Stimulated activated CD4-positive, alpha-beta T cell treated with anti-CD3 and anti-CD28 coated beads, Interleukin-1b, Interleukin-23, amount 100 ng/mL, for 4 hours (primary cell): ENCODE measurements around the gene PSMA6.
"Not testable (repeated sequence)": the region's sequence is repeated elsewhere in the genome, so short reads cannot be mapped to it uniquely, and the experiment has no call there.

Source experiments
- DNase-seq, 2 donors: peaks; one replicate each; pipeline ENCODE4 v3.0.0-alpha.2; 2020; ENCODE audit warnings: low read depth in 2 of 2

Gene PSMA6

DNA sequence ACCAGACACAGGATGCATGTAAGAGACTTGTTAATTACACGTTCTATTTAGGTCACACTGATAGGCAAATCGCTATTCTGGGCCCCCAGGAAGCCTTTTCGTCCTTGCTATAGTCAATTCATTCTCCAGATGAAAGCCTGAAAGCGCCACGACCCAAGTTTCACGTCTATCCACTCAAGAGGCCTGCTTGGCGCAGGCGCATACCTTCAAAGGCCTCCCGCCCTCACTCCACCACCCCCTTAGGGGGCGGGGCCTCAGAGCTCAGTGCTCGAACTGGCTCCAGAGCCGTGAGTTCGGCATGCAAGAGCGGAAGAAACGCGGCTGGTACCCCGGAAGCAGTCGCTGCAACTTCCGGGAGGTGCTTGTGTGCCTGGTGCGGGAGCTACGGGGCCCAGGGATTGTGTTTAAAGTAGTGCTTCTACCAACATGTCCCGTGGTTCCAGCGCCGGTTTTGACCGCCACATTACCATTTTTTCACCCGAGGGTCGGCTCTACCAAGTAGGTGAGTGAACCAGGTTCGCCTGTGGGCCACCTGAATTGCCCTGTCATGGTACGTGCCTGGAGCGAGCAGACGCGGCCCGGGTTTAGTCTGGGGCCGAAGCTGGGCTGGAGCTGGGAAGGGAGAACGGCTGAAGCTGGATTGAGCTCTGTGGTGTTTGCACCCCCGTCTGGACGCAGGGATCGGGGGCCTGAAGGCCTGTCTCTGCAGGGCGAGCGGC is at the start of gene PSMA6:
Gene PSMA6, plus strand, starts transcription at position 332 of the 719 bp plus-strand sequence. Its CDS starts 95 bp downstream, at position 427.
- peak; percentile 97 to 98 for DNase-seq

DNA sequence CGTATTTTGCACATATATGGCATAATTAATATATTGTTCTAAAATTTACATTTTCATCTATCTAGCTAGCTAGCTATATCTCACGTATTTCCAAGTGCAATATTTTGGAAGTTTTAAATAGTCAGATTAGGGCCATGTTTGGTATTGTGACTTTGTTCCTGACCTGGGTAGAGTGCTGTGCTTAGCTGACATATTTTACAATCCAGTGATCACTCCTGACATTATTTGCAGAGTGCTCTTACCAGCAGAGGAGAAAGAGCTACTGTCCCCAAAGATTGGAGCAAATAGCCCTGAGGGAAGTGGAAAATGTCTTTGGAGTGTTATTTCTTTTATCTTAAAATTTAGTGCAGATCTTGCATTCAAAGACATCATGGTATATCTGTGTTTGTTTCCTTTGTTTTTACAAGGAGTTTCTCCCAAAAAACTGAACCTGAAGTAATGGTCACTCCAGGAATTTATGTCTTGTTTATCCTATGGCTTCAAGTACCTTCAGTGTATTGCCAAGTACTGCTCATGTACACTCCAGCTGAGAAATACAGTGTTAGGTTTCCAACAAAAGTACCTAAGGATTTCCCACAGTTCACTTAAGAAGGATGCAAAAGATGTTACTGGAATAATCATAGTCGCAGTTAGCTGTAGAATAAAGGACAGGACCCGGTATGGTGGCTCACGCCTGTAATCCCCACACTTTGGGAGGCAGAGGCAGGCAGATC is 49.4 kb upstream of the PSMA6 start:
- no peak for DNase-seq

DNA sequence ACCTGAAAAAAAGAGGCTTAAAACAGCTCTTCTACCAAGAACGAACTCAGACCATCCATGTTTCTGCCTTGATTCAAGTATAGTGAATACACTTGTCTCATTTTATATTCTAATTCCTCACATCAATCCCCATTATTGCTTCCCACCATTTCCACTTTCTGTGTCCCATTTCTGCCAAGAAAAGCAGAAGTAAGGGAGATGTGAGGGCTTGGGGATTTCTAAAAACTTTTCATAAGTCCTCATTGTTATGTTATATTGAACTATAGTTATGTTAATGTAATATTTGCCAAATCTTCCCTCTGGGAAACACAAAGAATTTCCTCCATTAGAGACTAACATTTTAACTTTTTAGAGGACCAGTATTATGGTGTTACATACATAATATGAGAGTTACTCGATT is 48.2 kb upstream of the PSMA6 start:
- no peak for DNase-seq

DNA sequence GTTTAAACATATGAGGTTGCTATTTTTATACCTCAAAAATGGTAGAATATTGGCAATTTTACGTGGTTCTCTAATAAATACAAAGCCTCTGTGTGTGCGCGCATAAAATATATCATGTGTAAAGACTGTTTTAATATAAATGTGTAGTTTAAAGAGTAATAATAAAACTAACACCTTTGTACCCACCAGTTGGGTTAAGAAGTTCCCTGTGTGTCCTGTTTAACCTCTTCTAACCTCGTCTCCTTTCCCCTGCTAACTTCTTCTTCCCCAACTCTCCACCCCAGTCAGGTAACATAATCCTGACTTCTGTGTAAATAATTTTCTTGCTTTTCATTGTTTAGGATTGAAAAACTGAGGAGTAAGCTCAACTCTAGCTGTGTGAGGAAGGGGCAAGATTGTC is 47.6 kb upstream of the PSMA6 start:
- DNase-seq, result no peak

DNA sequence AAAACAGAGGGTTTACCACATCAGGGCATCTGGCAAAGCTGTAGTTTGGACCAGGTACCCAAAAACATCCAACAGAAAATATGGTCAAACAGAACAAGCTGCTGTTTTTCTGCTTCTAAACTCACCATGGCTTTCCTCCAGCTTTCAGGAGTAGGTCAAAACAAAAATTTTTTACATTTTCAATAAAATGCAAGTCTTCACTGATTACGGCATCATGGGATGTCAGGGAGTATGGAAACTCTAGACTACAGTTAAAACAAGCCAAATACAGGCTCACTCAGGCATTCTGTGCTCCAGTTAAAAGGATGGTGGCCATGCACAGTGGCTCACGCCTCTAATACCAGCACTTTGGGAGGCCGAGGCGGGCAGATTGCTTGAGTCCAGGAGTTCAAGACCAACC is 47.1 kb upstream of the PSMA6 start:
- DNase-seq, result no peak

DNA sequence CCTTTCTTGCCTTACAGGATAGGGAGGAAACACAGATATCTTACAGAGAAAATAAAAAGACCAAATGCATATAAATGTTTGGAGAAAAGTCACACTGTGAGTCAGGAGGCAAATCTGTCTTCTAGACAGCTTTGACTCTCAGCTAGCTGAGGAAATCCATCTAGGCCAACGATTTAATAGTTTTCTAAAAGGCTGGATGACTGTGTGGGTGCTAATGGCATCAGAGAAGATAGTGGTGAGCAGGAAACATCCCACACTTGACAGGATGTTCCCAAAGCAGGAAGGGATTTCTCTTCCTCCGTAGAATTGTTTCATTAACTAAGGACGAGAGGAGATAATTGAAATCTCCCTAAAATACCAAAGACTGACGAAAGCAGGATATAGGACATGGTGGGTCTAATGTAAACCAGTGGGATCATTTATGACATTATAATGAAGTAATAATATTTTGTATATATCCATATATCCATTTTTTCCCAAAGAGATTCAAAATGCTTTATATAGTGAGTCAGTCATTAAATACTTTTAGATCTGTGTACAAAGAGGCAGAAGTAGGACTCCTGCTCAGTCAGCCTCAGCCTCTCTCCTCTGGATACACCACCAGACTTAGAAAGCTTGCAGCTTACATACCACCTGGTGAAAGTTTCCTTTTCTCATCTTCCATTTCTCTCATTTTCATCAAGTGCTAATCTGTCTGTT is 44.3 kb upstream of the PSMA6 start:
- DNase-seq, result no peak

DNA sequence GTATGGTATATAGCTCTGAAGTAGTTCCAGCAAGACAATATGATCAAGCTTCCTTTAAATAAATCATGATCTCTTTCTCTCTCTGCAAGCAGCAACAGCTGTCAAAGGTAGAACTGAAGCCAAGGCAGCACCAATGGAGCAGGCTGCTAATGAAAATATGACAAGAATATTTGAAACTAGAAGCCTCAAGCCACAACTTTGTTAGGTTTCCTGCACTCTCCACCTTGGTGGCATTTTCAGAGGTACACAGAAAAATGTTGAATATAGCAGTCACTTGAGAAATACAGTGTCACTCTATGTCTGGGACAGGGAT is 43.8 kb upstream of the PSMA6 start:
- no peak for DNase-seq

DNA sequence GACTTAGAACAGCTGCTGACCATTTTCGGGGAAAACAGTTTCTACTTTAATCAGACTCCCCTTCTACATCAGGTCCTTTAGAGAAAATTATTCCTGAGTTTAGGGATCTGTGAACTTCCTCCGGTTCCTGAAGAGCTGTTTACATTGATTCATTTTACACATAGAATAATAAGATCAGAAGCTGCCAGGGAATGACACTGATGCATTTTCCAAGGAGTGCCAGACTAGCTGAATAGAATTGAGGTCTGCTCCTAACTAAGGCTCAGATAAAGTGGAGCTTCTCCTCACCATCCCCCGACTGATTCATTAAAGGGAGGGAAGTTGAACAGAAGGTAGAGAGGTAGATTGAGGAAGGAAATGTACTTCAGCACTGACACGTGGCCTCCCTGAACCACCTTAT is 41.9 kb upstream of the PSMA6 start:
- no peak for DNase-seq

DNA sequence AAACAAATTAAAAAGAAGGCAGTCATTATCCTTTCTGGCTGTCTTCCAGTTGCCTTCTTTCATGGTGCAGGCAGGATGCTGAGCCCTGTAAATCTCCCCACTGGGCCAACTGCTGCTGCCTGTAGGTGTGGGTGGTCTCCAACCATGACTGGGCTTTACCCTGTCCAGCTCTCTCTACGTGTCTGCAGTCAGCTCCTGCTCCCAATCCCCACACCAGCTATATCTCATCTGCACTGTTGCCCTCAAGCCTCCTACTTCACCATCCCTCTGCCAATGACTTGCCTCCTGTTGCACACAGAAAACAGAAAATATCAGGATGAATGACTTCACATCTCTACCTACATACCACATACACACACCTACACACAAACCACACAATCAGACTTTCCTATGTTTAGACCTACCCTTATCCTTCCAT is 39.7 kb upstream of the PSMA6 start:
- DNase-seq, result no peak

DNA sequence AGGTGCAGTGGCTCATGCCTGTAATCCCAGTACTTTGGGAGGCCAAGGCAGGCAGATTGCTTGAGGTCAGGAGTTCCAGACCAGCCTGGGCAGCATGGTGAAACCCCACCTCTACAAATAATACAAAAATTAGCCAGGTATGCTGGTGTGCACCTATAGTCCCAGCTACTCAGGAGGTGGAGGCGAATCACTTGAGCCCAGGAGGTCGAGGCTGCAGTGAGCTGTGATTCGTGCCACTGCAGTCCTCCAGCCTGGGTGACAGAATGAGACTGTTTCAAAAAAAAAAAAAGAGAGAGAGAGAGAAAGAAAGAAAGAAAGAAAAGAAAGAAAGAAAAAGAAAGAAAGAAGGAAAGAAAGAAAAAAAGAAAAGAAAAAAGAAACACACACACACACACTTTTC is 39.1 kb upstream of the PSMA6 start:
- DNase-seq, result not testable (repeated sequence)

DNA sequence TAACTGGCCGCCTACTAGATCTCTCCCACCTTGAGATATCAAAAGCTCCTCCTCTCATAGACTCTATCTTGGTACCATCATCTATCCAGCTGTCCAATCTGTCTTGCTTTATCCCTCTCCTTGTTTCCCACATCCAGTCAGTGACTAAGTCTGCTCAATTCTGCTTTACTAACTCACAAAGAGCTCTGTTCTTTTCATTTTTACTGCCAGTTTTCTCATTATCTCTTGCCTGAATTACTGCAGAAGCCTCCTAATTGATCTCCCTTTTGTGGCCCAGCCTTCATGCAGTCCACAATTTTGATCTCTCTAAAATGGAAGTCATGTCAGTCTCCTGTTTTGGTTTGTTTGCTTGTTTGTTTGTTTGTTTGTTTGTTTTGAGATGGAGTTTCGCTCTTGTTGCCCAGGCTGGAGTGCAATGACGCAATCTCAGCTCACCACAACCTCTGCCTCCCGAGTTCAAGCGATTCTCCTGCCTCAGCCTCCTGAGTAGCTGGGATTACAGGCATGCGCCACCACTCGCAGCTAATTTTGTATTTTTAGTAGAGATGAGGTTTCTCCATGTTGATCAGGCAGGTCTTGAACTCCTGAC is 38.1 kb upstream of the PSMA6 start:
- not testable (repeated sequence) for DNase-seq

DNA sequence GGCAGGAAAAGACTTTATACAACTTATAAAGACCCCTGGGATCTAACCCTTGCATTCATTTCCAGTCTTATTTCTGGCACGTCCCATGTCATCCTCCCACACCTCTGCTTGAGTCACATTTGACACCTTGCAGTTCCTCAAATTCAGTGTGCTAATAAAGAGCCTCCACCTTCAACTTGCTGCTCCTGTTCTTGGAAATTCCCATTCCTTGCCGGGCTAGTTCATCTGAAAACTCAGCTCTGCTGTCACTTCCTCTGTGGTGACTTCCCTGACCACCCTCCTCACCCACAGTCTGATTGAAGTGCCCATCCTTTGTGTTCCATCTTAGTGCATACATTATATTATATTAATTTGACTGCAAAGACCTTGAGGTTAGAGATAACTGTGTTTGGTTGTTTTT is 37.4 kb upstream of the PSMA6 start:
- DNase-seq, result no peak

DNA sequence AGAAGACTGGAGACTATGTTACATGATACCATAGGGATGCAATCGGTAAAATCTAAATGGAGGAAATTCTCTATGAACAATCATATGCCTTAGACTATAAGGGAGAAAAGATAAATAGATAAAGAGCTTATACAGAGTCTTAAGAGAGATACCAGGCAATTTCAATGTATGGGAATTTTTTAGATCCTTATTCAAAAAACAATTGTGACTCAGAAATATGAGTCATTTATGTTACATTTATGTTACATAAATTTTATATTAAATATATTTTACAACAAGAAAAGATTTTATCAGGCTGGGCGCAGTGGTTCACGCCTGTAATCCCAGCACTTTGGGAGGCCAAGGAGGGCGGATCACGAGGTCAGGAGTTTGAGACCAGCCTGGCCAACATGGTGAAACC is 36.5 kb upstream of the PSMA6 start:
- no peak for DNase-seq

DNA sequence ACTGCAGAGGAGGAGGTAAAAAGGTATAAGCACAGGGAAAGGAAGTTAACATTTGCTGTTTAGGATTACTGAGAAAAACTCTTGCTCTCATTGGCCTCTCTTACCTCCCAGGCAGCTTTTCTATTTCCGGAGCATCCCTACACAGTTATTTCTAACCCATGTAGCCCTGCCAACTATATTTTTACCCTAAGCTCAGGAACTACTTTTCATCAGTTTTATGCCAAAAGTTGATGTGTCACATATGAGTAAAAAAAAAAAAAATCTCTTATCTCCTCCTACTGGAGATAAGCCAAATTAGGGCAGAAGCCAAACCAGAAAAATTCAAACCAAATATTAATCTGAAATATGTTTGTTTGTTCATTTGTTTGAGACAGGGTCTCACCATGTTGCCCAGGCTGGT is 34.4 kb upstream of the PSMA6 start:
- DNase-seq, result no peak

DNA sequence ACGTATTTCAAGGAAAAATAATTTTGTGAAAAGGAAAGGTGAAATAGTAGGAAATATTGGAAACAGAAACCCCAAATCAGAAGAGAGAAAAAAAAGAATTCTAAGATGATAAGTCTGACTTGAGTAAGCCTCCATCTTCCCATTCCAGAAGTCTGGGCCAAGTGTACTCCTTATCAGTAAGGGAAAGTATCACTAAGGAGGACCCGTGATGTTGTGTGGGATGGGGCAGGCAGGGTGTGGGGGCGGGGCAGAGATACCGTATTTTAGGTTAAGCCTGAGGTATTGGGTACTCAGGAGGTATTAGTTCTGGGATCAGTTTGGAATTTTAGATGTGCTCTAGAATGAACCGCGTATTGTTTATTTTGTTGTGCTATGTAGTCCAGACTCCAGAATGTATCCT is 33.8 kb upstream of the PSMA6 start:
- DNase-seq, result no peak

DNA sequence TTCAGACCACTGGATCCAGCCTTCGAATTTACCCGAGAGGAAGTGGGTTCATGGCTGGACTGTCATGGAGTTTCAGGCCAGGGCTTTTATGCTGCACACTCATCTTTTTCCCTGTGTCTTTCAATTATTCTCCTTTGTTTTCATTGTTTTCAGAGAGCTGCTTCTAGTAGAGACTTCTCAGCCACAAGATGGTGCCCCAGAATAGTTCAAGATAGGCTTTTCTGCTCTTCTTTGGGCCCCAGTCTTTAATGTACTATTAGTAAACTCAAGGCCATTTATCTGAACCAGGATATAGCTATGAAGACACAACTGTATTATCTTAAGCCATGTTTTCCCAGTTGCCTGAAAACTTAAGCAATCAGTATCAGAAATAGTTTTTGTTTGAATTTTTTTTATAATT is 30.4 kb upstream of the PSMA6 start:
- DNase-seq, result no peak

DNA sequence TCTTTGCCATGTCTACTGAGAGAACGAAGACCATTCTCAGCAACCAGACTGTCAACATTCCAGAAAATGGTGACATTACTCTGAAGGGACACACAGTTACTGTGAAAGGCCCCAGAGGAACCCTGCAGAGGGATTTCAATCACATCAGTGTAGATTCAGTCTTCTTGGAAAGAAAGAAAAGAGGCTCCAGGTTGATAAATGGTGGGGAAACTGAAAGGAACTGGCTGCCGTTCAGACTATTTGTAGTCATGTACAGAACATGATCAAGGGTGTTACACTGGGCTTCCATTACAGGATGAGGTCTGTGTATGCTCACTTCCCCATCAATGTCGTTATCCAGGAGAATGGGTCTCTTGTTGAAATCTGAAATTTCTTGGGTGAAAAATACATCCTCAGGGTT is 29.7 kb upstream of the PSMA6 start:
- DNase-seq, result no peak

DNA sequence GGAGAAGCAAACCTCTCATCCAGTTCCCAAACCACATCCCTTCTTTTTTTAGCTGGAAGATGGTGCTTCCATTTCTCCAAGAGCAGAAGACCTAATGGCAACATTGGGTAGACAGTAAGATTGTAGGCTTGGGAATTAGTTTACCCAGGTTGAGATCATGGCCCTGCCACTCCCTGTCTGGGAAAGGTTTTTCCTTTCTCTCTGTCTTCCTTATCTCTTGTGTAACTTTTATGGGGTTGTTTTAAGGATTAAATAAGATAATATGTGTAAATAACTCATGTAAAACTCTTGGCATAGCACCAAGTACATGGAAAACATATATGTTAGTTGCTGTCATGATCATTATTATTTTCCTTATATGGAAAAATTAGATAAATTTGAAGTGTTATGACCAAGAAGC is 23.2 kb upstream of the PSMA6 start:
- DNase-seq, result no peak

DNA sequence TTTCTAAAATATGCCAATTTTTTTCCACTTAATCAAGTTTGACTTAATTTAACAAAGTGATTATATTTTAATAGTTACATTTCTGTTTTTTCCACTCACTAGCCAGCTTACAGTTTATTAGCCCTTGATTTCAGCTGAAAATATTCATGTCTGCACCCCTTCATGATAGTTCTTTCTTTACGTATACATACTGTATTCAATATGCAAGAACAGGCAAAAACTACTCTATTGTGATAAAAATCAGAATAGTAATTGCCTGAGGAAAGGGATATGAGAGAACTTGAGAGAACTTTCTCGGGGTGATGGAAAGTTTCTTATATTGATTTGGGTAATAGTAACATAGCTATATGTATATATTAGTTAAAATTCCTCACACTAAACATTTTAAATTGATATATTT is 17.4 kb upstream of the PSMA6 start:
- no peak for DNase-seq

DNA sequence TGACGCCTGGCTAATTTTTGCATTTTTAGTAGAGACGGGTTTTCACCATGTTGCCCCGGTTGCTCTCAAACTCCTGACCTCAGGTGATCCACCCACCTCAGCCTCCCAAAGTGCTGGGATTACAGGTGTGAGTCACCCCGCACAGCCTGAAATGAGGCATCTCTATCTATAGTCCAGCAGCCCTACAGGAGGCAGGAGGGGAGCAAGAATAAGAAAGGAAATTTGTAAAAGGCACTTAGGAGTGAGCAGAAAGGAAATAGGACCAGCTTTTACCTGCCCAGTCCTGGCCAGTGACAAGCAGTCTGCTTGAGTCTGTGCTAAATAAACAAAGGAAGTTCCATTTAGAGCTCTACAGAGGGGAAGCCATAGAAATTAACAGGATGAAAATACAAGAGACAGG is 15.0 kb upstream of the PSMA6 start:
- DNase-seq, result no peak

DNA sequence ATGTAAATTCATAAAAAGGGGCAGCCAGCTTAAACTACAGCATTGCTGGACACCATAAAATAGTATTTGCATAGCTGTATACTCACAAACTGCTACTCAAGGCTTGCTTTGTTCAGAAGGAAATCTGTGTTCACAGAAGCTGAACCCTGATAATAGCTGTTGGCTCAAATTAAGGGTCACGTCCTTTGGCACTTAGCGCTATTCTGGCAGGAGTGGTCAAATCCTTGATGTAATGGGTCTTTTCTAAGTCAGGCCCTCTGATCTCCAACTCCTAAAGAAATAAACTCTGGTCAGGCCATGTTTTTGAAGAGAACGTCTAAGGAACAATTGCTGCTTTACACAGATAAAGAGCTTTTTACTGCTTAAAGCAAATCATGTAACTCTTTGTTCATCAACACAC is 12.8 kb upstream of the PSMA6 start:
- no peak for DNase-seq

DNA sequence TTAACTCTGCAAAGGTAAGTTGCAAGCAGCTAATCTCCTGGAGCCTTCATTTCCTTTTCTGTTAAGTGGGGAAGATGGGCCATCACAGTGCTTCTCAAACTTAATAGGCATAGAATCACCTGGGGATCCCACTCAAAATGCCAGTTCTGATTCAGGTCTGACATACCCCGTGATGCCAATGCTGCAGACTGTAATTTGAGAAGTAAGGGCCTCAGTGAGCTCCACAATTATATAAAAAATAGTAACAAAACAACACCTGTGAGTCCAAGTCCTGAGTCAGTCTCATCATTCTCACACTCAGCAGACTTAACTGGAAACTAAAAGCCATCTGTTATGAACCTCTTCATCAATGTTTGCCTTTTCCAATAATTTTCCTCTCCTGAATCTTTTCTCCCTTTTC is 10.8 kb upstream of the PSMA6 start:
- no peak for DNase-seq

DNA sequence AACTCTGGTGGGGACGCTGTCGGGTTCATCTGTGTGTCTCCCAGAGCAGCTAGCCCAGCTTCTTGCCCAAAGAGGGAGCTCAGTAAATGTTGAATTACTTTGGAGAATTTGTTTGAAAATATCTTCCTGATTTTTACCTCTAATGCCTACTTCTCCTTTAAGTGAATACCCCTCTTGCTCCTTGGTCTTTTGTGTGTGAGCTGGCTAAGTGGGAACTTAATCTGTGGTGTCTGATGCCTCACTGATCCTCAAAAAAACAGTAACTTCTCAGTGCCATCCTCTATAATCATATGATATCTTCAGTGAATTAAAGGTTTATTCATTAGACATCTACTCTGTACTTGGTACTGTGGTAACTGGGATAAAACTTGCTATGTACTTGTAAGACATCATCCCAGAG is 7.7 kb upstream of the PSMA6 start:
- DNase-seq, result no peak
